H9 (cell line): ENCODE data around the gene GRIP1. TPM values are rescaled to one million over a fixed set of nuclear protein-coding genes. Genes with fewer than 3 reads are reported as not detected.

Source experiments
- DNase-seq: peaks from one replicate; pipeline ENCODE4 v3.0.0-alpha.2; 2017
- H2AFZ ChIP-seq: one replicate; pipeline ENCODE4 v1.6.1; 2013; ENCODE audit warnings: mild to moderate bottlenecking, low read length, control low read depth, moderate library complexity
- H2AK5ac ChIP-seq: 2 replicates; pipeline ENCODE4 v1.6.1; 2013; ENCODE audit warnings: low read length, control low read depth, mixed read lengths; ENCODE audit not compliant: insufficient read length
- H2BK120ac ChIP-seq: one replicate; pipeline ENCODE4 v1.6.1; 2013; ENCODE audit warnings: low read depth, mild to moderate bottlenecking, low read length, control low read depth, inconsistent platforms; ENCODE audit not compliant: poor library complexity, severe bottlenecking
- H2BK12ac ChIP-seq: 2 replicates; pipeline ENCODE4 v1.6.1; 2013; ENCODE audit warnings: low read length, control low read depth, mixed read lengths, low read depth; ENCODE audit not compliant: insufficient read length
- H2BK15ac ChIP-seq: 2 replicates; pipeline ENCODE4 v1.6.1; 2013; ENCODE audit warnings: low read depth, low read length, control low read depth
- H2BK20ac ChIP-seq: one replicate; pipeline ENCODE4 v1.6.1; 2013; ENCODE audit warnings: low read depth, mild to moderate bottlenecking, low read length, control low read depth, inconsistent platforms; ENCODE audit not compliant: poor library complexity, severe bottlenecking
- H2BK5ac ChIP-seq: 2 replicates; pipeline ENCODE4 v1.6.1; 2013; ENCODE audit warnings: low read length, control low read depth, mixed read lengths; ENCODE audit not compliant: insufficient read length
- H3K14ac ChIP-seq: 2 replicates; pipeline ENCODE4 v1.6.1; 2013; ENCODE audit warnings: low read length, control low read depth; ENCODE audit not compliant: insufficient read depth
- H3K18ac ChIP-seq: 2 replicates; pipeline ENCODE4 v1.6.1; 2013; ENCODE audit warnings: low read depth, mild to moderate bottlenecking, mixed read lengths, low read length, control low read depth; ENCODE audit not compliant: insufficient read length
- H3K23ac ChIP-seq: 2 replicates; pipeline ENCODE4 v1.6.1; 2013; ENCODE audit warnings: low read length, control low read depth, mixed read lengths, low read depth; ENCODE audit not compliant: insufficient read length
- H3K23me2 ChIP-seq: 2 replicates; pipeline ENCODE4 v1.6.1; 2013; ENCODE audit warnings: low read depth, mild to moderate bottlenecking, mixed read lengths, low read length, control low read depth; ENCODE audit not compliant: insufficient read length, poor library complexity, severe bottlenecking
- H3K27ac ChIP-seq: 2 replicates; pipeline ENCODE4 v1.5.1; 2013; ENCODE audit warnings: low read length, control low read depth, mixed read lengths, low read depth; ENCODE audit not compliant: insufficient read length
- H3K27me3 ChIP-seq: 2 replicates; pipeline ENCODE4 v1.6.1; 2013; ENCODE audit warnings: low read length, control low read depth, inconsistent platforms; ENCODE audit not compliant: insufficient read depth
- H3K4ac ChIP-seq: 2 replicates; pipeline ENCODE4 v1.6.1; 2013; ENCODE audit warnings: low read depth, mild to moderate bottlenecking, control low read depth, inconsistent platforms, low read length, moderate library complexity
- H3K4me1 ChIP-seq: 2 replicates; pipeline ENCODE4 v1.6.1; 2013; ENCODE audit warnings: low read length, control low read depth, inconsistent platforms; ENCODE audit not compliant: insufficient read depth
- H3K4me2 ChIP-seq: 2 replicates; pipeline ENCODE4 v1.6.1; 2013; ENCODE audit warnings: low read length, control low read depth, mixed read lengths; ENCODE audit not compliant: insufficient read length, insufficient read depth
- H3K56ac ChIP-seq: 2 replicates; pipeline ENCODE4 v1.6.1; 2013; ENCODE audit warnings: low read depth, mild to moderate bottlenecking, mixed read lengths, low read length, control low read depth; ENCODE audit not compliant: insufficient read length
- H3K79me1 ChIP-seq: 2 replicates; pipeline ENCODE4 v1.6.1; 2013; ENCODE audit warnings: low read depth, mild to moderate bottlenecking, moderate library complexity, low read length, control low read depth, inconsistent platforms; ENCODE audit not compliant: insufficient read depth, poor library complexity, severe bottlenecking
- H3K79me2 ChIP-seq: 2 replicates; pipeline ENCODE4 v1.6.1; 2013; ENCODE audit warnings: low read length, control low read depth, inconsistent platforms; ENCODE audit not compliant: insufficient read depth
- H3K9ac ChIP-seq: 2 replicates; pipeline ENCODE4 v1.6.1; 2013; ENCODE audit warnings: low read length, control low read depth, mixed read lengths; ENCODE audit not compliant: insufficient read length; ENCODE audit errors: extremely low read depth
- H3K9me3 ChIP-seq: one replicate; pipeline ENCODE4 v1.6.1; 2013; ENCODE audit warnings: low read depth, low read length, inconsistent platforms; ENCODE audit not compliant: control insufficient read depth
- H3T11ph ChIP-seq: one replicate; pipeline ENCODE4 v1.6.1; 2013; ENCODE audit warnings: mild to moderate bottlenecking, low read length, control low read depth, inconsistent platforms
- H4K20me1 ChIP-seq: one replicate; pipeline ENCODE4 v1.6.1; 2013; ENCODE audit not compliant: control insufficient read depth, insufficient read length, insufficient read depth
- H4K5ac ChIP-seq: 2 replicates; pipeline ENCODE4 v1.6.1; 2013; ENCODE audit warnings: low read depth, mild to moderate bottlenecking, mixed read lengths, low read length, control low read depth; ENCODE audit not compliant: insufficient read length
- H4K8ac ChIP-seq: replicated peaks from 2 replicates; pipeline ENCODE4 v1.6.1; 2013; ENCODE audit warnings: low read length, control low read depth, mixed read lengths, low read depth; ENCODE audit not compliant: insufficient read length
- H4K91ac ChIP-seq: 2 replicates; pipeline ENCODE4 v1.6.1; 2013; ENCODE audit warnings: low read depth, mild to moderate bottlenecking, moderate library complexity, mixed read lengths, low read length, control low read depth; ENCODE audit not compliant: insufficient read length
- H3K27ac Mint-ChIP-seq, 3 experiments: 2 replicates in 2 of 3; 3 replicates in 1 of 3; pipeline ENCODE4 v1.8.0; 2020 to 2021; ENCODE audit warnings: mixed read lengths in 3 of 3, mild to moderate bottlenecking in 1 of 3, moderate library complexity in 1 of 3
- H3K27me3 Mint-ChIP-seq: 2 replicates; pipeline ENCODE4 v1.8.0; 2021; ENCODE audit warnings: low read depth, mild to moderate bottlenecking, moderate library complexity, mixed read lengths
- H3K36me3 Mint-ChIP-seq, 3 experiments: 2 replicates in 2 of 3; 3 replicates in 1 of 3; pipeline ENCODE4 v1.8.0; 2020 to 2021; ENCODE audit warnings: low read depth in 3 of 3, mixed read lengths in 3 of 3; ENCODE audit not compliant: insufficient read depth in 1 of 3
- H3K4me1 Mint-ChIP-seq, 2 experiments: 2 replicates each; pipeline ENCODE4 v1.8.0; 2020; ENCODE audit warnings: mixed read lengths in 2 of 2
- H3K4me3 Mint-ChIP-seq, 2 experiments: 2 replicates in 1 of 2; 3 replicates in 1 of 2; pipeline ENCODE4 v1.8.0; 2020 to 2021; ENCODE audit warnings: mild to moderate bottlenecking in 2 of 2, mixed read lengths in 2 of 2, moderate library complexity in 1 of 2
- H3K9me3 Mint-ChIP-seq, 2 experiments: 2 replicates in 1 of 2; 3 replicates in 1 of 2; pipeline ENCODE4 v1.8.0; 2020; ENCODE audit warnings: mild to moderate bottlenecking in 2 of 2, mixed read lengths in 2 of 2, moderate library complexity in 1 of 2
- CTCF ChIP-seq: fragments of 200-600 bp; sonication (generic); conservative IDR thresholded peaks from 3 replicates; pipeline ENCODE4 v1.8.0; 2021; ENCODE audit warnings: antibody characterized with exemption, mild to moderate bottlenecking
- WGBS: extraction: QIAGEN DNeasy Blood & Tissue Kit; methylation state at CpG from one replicate; pipeline ENCODE4 v1.1.7; 2013; ENCODE audit warnings: missing lambda C conversion rate, low lambda C conversion rate, mixed read lengths; ENCODE audit not compliant: insufficient read length; ENCODE audit errors: extremely low coverage; 5-methylcytosine and 5-hydroxymethylcytosine counted together
- total RNA-seq: library from RNA; stranded (reverse); gene quantifications from 2 replicates; pipeline ENCODE4 v1.2.1, GENCODE V29; 2021

Gene GRIP1
- total RNA-seq, 1 experiment from 2014 or later: 19.5 TPM

- Histone ChIP-seq H2BK12ac (no peak overlapping the region), H3K9ac (no peak overlapping the region), H3K23ac (no peak overlapping the region), H3K4me2 (no peak overlapping the region), H3K79me1 (no peaks in the 10 kb centered on the region), H3T11ph (no peak overlapping the region), H4K20me1 (no peaks in the 10 kb centered on the region), H3K18ac (no peak overlapping the region), H3K4me1 (no peaks in the 10 kb centered on the region), H3K14ac (no peak overlapping the region), H2BK120ac (no peak overlapping the region), H3K56ac (no peak overlapping the region), H2BK20ac (no peak overlapping the region), H3K27me3 (no peaks in the 10 kb centered on the region), H4K8ac (no peak overlapping the region), H4K91ac (no peak overlapping the region), H3K27ac (no peak overlapping the region), H3K4ac (no peak overlapping the region), H2AFZ (no peak overlapping the region), H4K5ac (no peak overlapping the region), H3K79me2 (no peaks in the 10 kb centered on the region), H2BK15ac (no peak overlapping the region), H2BK5ac (no peak overlapping the region), H3K9me3 (peaks cover 5% of the 10 kb centered on the region), H2AK5ac (no peak overlapping the region), H3K23me2 (no peaks in the 10 kb centered on the region)
- Mint-ChIP-seq H3K36me3 (peaks cover 28 to 32% (median 30%) of the 10 kb centered on the region in 3 experiments), H3K27ac (no peak overlapping the region), H3K27me3 (no peaks in the 10 kb centered on the region), H3K4me3 (no peak overlapping the region), H3K9me3 (peaks cover 18 to 21% of the 10 kb centered on the region in 2 experiments), H3K4me1 (no peaks in the 10 kb centered on the region)
- DNase-seq: no peak
- TF ChIP-seq CTCF: no peak
- WGBS: no CpG with 5 or more reads among the region's 3 CpGs
These were observed 333.7 kb downstream of the GRIP1 start for GRCh38 chr12:66345212-66345611.
